Keratinocyte (primary cell): ENCODE results near the gene TMEM131. TPM values are rescaled to one million over a fixed set of nuclear protein-coding genes. Genes with fewer than 3 reads are reported as not detected.
A peak's percentile ranks its signal among the peaks of the same experiment; 100 is the strongest.

Experiments
- DNase-seq: peaks from one replicate; pipeline ENCODE4 v3.0.0-alpha.2; 2011; ENCODE audit warnings: low read depth, missing footprints, low spot score
- FAIRE-seq: peaks from 2 replicates; lab custom pipeline; 2011; peaks lifted over from hg19 to GRCh38; lab: Jason Lieb, UNC
- H2AFZ ChIP-seq: 2 replicates; pipeline ENCODE4 v1.6.0; 2012; ENCODE audit warnings: low read length, control low read depth, inconsistent platforms; ENCODE audit not compliant: control insufficient read depth
- H3K27ac ChIP-seq: 2 replicates; pipeline ENCODE4 v1.5.1; 2011; ENCODE audit warnings: low read length; ENCODE audit not compliant: control insufficient read depth, insufficient read depth
- H3K27me3 ChIP-seq: 3 replicates; pipeline ENCODE4 v1.6.0; 2011; ENCODE audit warnings: low read length; ENCODE audit not compliant: control insufficient read depth, insufficient read depth; ENCODE audit errors: extremely low read depth
- H3K36me3 ChIP-seq, 2 experiments: 2 replicates in 1 of 2; 3 replicates in 1 of 2; pipeline ENCODE4 v1.5.1; 2011; ENCODE audit warnings: low read length in 2 of 2, mild to moderate bottlenecking in 1 of 2; ENCODE audit not compliant: control insufficient read depth in 2 of 2, insufficient read depth in 2 of 2; ENCODE audit errors: extremely low read depth in 1 of 2
- H3K4me1 ChIP-seq: 3 replicates; pipeline ENCODE4 v1.5.1; 2011; ENCODE audit warnings: low read length; ENCODE audit not compliant: control insufficient read depth, insufficient read depth; ENCODE audit errors: extremely low read depth
- H3K4me2 ChIP-seq: 3 replicates; pipeline ENCODE4 v1.6.0; 2011; ENCODE audit warnings: low read depth, low read length; ENCODE audit not compliant: control insufficient read depth, insufficient read depth; ENCODE audit errors: extremely low read depth
- H3K4me3 ChIP-seq, 3 experiments: fragments of 200-600 bp in 1 of 3; sonication (generic) in 1 of 3; 2 replicates in 2 of 3; 3 replicates in 1 of 3; pipeline ENCODE4 v1.5.1; 2011 to 2016; ENCODE audit warnings: low read length in 3 of 3, mild to moderate bottlenecking in 3 of 3, control low read depth in 2 of 3, inconsistent platforms in 1 of 3, low read depth in 1 of 3, mixed read lengths in 1 of 3, mixed run types in 1 of 3, moderate library complexity in 1 of 3; ENCODE audit not compliant: control insufficient read depth in 2 of 3, insufficient read depth in 2 of 3; ENCODE audit errors: extremely low read depth in 1 of 3
- H3K79me2 ChIP-seq: 2 replicates; pipeline ENCODE4 v1.6.0; 2012; ENCODE audit warnings: low read length; ENCODE audit not compliant: control insufficient read depth, insufficient read depth
- H3K9ac ChIP-seq: 3 replicates; pipeline ENCODE4 v1.6.0; 2011; ENCODE audit warnings: low read length; ENCODE audit not compliant: control insufficient read depth, insufficient read depth; ENCODE audit errors: extremely low read depth
- H3K9me1 ChIP-seq: 3 replicates; pipeline ENCODE4 v1.6.0; 2011; ENCODE audit warnings: low read length; ENCODE audit not compliant: control insufficient read depth, insufficient read depth; ENCODE audit errors: extremely low read depth
- H3K9me3 ChIP-seq: 2 replicates; pipeline ENCODE4 v1.5.1; 2012; ENCODE audit warnings: low read depth, low read length; ENCODE audit not compliant: control insufficient read depth
- H4K20me1 ChIP-seq: 3 replicates; pipeline ENCODE4 v1.6.0; 2011; ENCODE audit warnings: low read length; ENCODE audit not compliant: control insufficient read depth, insufficient read depth; ENCODE audit errors: extremely low read depth
- EZH2 ChIP-seq: IDR thresholded peaks from one replicate; pipeline ENCODE4 v1.6.1; 2012; ENCODE audit warnings: inconsistent platforms, mild to moderate bottlenecking, low read length, moderate library complexity
- dilution Hi-C: fragments of 300-500 bp; cut with MboI; formaldehyde crosslinking; loops from one replicate; pipeline ENCODE4 v1.7.0; 2020; ENCODE audit warnings: low sequenced_read_pairs; ENCODE audit not compliant: extremely low pct_ligation_motif_present
- polyA plus RNA-seq, 5 experiments: library from polyadenylated mRNA; depleted of rRNA in 3 of 5; stranded (reverse) in 3 of 5; stranded (forward) in 1 of 5; unstranded in 1 of 5; fragments of >200 nt; gene quantifications; 1 replicate in 1 of 5; 2 replicates in 3 of 5; 3 replicates in 1 of 5; pipeline versions ENCODE4 v1.2.1 to v1.2.3, GENCODE V29; 2011 to 2012; ENCODE audit warnings: missing spikeins in 2 of 5, low read depth in 1 of 5, low replicate concordance in 1 of 5
- TF ChIP-seq, protein P1 (sequence below), 3 experiments: IDR thresholded peaks in 1 of 3; conservative IDR thresholded peaks in 1 of 3; optimal IDR thresholded peaks in 1 of 3; 2 replicates in 2 of 3; 3 replicates in 1 of 3; pipeline versions ENCODE3 to v1.5.1; 2011; ENCODE audit warnings: low read length in 3 of 3, mild to moderate bottlenecking in 3 of 3, moderate library complexity in 2 of 3, control low read depth in 1 of 3, inconsistent platforms in 1 of 3; ENCODE audit not compliant: insufficient read depth in 2 of 3; ENCODE audit errors: extremely low read depth in 1 of 3

The TMEM131 gene
- polyA plus RNA-seq, 1 donor (not counting 4 experiments of a cell fraction or from before 2014, with no cell fraction given): 25.5 TPM

DNA sequence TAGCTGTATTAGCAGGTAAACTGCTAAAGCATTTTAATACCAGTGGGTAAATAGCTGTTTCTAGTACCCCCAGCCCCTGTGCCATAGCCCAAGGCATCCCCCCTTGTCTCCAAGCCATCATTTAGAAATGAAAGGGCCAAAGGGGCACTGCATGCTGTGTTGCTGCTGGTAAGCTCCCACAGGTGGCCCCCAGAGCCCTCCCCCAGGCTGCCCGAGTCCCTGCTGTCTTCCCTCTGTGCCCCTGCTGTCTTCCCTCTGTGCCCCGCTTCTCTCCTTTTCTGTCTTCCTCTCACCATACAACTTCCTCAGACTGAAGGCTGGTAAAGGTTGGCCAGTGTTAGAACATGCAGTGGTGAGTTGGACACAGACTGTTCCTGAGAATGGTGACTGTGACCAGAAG is 240.3 kb downstream of the TMEM131 start:
- H3K4me3 ChIP-seq: no peak overlapping the region
- no peaks in the 10 kb centered on the region for H3K9me1 ChIP-seq
- FAIRE-seq: no peak
- no peaks in the 10 kb centered on the region for H3K9me3 ChIP-seq
- dilution Hi-C loops: no loop called here
- H3K79me2 ChIP-seq: no peaks in the 10 kb centered on the region
- H3K9ac ChIP-seq: no peak overlapping the region
- H3K36me3 ChIP-seq: peaks cover 21 to 26% of the 10 kb centered on the region in 2 experiments
- H3K4me1 ChIP-seq: peaks cover 28% of the 10 kb centered on the region
- no peak for DNase-seq
- no peaks in the 10 kb centered on the region for H3K27me3 ChIP-seq
- H2AFZ ChIP-seq: no peak overlapping the region
- H3K4me2 ChIP-seq: peak overlapping the region; percentile 39
- no peaks in the 10 kb centered on the region for H4K20me1 ChIP-seq
- H3K27ac ChIP-seq: peak overlapping the region; percentile 72
- no peak for TF ChIP-seq EZH2
- TF ChIP-seq, protein P1, sequence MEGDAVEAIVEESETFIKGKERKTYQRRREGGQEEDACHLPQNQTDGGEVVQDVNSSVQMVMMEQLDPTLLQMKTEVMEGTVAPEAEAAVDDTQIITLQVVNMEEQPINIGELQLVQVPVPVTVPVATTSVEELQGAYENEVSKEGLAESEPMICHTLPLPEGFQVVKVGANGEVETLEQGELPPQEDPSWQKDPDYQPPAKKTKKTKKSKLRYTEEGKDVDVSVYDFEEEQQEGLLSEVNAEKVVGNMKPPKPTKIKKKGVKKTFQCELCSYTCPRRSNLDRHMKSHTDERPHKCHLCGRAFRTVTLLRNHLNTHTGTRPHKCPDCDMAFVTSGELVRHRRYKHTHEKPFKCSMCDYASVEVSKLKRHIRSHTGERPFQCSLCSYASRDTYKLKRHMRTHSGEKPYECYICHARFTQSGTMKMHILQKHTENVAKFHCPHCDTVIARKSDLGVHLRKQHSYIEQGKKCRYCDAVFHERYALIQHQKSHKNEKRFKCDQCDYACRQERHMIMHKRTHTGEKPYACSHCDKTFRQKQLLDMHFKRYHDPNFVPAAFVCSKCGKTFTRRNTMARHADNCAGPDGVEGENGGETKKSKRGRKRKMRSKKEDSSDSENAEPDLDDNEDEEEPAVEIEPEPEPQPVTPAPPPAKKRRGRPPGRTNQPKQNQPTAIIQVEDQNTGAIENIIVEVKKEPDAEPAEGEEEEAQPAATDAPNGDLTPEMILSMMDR (optimal IDR thresholded peaks at IDR 0.05 in 1 of 3, IDR thresholded peaks at IDR 0.05 in 1 of 3, conservative IDR thresholded peaks at IDR 0.05 in 1 of 3; ENCODE audit: extremely low read depth in 1 of 3, insufficient read depth in 2 of 3, low read length in 3 of 3): no peak

DNA sequence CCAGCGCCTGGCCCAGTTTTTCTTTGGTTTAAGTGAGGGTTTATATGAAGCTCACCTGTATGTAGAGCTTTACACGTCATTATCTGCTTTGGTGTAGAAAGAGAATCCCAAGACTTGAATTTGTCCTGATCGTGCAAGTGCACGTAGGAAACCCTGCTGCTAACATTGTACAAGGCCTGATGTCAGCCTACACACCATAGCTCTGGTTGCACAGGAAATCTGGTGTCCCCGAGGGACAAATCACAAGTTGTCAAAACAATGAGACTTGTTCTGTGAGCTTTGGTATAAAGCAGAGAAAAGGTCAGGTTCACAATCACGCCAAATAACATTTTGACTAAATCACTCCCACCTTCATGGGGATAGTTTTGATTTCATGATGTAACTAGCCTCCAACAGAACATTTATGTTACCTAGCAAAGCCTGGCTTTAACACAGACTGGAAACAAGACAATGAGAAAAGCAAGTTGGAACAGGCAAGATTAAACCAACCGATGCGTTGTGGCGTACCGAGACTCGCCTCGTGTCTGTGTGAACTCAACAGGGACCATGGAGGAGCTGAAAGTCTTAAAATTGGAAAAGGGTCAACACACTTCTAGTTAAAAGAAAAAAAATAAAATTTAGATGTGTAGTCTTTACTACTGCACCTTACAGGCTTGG is 240.9 kb downstream of the TMEM131 start:
- H3K36me3 ChIP-seq: peaks cover 21 to 23% of the 10 kb centered on the region in 2 experiments
- H3K4me1 ChIP-seq: peaks cover 28% of the 10 kb centered on the region
- H3K9me3 ChIP-seq: no peaks in the 10 kb centered on the region
- H3K27ac ChIP-seq: peak overlapping the region; percentile 72
- peak overlapping the region; percentile 39 for H3K9ac ChIP-seq
- H4K20me1 ChIP-seq: no peaks in the 10 kb centered on the region
- peak; percentile 93 for FAIRE-seq
- H3K9me1 ChIP-seq: no peaks in the 10 kb centered on the region
- DNase-seq: no peak
- H2AFZ ChIP-seq: no peak overlapping the region
- dilution Hi-C loops: no loop called here
- TF ChIP-seq, protein P1 (optimal IDR thresholded peaks at IDR 0.05 in 1 of 3, IDR thresholded peaks at IDR 0.05 in 1 of 3, conservative IDR thresholded peaks at IDR 0.05 in 1 of 3; ENCODE audit: extremely low read depth in 1 of 3, insufficient read depth in 2 of 3, low read length in 3 of 3): no peak
- no peak for TF ChIP-seq EZH2
- H3K79me2 ChIP-seq: no peaks in the 10 kb centered on the region
- H3K4me2 ChIP-seq: peak overlapping the region; percentile 39
- H3K27me3 ChIP-seq: no peaks in the 10 kb centered on the region
- no peak overlapping the region for H3K4me3 ChIP-seq
